Fibroblast of mammary gland (primary cell): Measurements from ENCODE around the gene FHL1.
A peak's percentile ranks its signal among the peaks of the same experiment; 100 is the strongest.

Source experiments
- DNase-seq: peaks from one replicate; pipeline ENCODE4 v3.0.0-alpha.2; 2010; ENCODE audit warnings: low read depth
- H3K4me3 ChIP-seq: 2 replicates; pipeline ENCODE4 v1.5.1; 2011; ENCODE audit warnings: low read depth, mild to moderate bottlenecking, low read length, moderate library complexity; ENCODE audit not compliant: control insufficient read depth
- CTCF ChIP-seq: conservative IDR thresholded peaks from 2 replicates; pipeline ENCODE4 v1.5.1; 2011; ENCODE audit warnings: low read depth, low read length, inconsistent platforms; ENCODE audit not compliant: control insufficient read depth, insufficient read depth

Gene FHL1

GRCh38 chrX:136206916-136207315, 59.6 kb downstream of the FHL1 start:
- no peak for TF ChIP-seq CTCF

GRCh38 chrX:136207546-136207945, 60.2 kb downstream of the FHL1 start:
- no peak for TF ChIP-seq CTCF
- DNase-seq, result no peak
- H3K4me3 ChIP-seq, result no peak overlapping the region

More at GRCh38 chrX:136206916-136207315, 59.6 kb downstream of the FHL1 start:
- no peak overlapping the region for H3K4me3 ChIP-seq
- DNase-seq, result no peak

- TF ChIP-seq CTCF, result peak; percentile 63
Observed at GRCh38 chrX:136209016-136209738, 61.8 kb downstream of the FHL1 start.

GRCh38 chrX:136209751-136210150, 62.4 kb downstream of the FHL1 start:
- no peak overlapping the region for H3K4me3 ChIP-seq
- no peak for TF ChIP-seq CTCF
- no peak for DNase-seq

More at GRCh38 chrX:136209016-136209738, 61.8 kb downstream of the FHL1 start:
- H3K4me3 ChIP-seq, result no peak overlapping the region
- DNase-seq, result peak; percentile 68

- no peak for DNase-seq
- TF ChIP-seq CTCF, result no peak
- no peak overlapping the region for H3K4me3 ChIP-seq
Observed at GRCh38 chrX:136210243-136210642, 62.9 kb downstream of the FHL1 start.

- TF ChIP-seq CTCF, result no peak
- no peak overlapping the region for H3K4me3 ChIP-seq
- DNase-seq, result peak; percentile 39
Observed at GRCh38 chrX:136210806-136211205, 63.5 kb downstream of the FHL1 start.
